ENCODE data around the gene EIF4EBP2.

EIF4EBP2 gene

DNA sequence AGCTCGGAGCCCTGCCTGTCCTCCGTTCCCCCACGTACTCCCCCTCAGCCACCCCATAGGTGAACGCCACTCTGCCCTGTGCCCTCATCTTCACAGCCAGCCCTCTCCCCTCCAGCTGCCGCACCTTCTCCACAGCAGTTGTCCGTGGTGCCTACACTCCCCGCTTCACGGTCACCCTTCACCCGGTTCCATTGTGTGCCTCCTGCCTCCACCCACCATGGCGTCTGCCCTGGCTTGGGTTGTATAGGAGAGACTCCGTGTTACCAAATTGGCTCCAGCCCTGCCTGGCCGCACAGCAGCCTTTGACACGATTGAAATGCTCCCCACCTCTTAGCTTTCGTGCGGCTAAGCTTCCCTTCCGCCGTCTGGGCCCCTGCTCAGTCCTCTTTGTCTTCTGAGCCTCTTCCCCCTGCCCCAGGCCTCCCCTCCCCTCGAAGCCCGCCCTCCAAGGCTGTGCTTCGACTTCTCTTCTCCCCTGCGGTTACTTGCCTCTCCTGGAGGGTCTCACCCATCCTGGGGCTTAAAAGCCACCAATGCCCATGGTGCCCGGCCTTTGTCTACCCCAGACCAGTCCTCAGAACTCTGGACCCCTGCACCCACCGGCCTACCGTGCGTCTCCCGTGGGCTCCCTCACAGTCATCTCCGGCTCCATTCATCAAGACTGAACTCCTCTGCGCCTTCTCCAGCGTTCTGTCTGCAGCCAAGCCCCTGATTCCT, 56.0 kb downstream of the EIF4EBP2 start:
- DNase-seq (ENCODE audit: low read depth in 2 of 2), result no peak

DNA sequence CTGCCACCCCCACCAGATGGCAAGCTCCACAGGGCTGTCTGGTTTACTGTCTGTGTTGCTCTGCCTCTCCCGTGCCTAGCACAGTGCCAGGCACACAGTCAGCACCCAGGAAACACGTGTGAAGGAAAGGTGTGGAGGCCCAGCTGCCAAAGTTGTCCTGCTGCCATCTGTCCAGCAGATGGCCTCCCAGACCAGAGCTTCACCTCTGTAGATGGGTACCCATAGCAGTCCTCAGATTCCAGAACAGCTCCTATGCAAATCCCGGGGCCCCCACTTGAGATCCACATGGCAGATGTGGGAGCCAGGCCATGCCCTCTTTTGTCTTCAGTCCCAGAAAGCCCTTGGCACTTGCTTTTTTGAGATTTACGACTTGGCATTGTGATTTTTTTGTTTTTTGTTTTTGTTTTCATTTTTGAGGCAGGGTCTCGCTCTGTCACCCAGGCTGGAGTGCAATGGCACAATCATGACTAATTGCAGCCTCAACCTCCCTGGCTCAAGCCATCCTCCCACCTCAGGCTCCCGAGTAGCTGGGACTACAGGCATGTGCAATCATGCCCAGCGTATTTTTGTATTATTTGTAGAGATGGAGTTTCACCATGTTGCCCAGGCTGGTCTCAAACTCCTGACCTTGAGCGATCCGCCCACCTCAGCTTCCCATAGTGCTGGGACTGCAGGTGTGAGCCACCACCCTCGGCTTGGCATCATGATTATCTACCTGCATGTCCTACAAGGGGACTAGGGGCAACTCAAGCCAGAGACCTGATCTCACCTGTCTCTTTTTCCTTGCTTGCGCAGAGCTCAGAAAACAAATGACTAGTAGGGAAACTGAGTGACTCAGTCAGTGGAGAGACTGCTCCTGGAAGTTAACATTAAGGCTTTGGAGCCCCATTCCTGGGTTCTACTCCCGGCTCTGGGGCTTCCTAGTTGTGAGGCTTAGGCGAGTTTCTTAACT, 57.7 kb downstream of the EIF4EBP2 start:
- no peak for DNase-seq (ENCODE audit: low read depth in 2 of 2)

DNA sequence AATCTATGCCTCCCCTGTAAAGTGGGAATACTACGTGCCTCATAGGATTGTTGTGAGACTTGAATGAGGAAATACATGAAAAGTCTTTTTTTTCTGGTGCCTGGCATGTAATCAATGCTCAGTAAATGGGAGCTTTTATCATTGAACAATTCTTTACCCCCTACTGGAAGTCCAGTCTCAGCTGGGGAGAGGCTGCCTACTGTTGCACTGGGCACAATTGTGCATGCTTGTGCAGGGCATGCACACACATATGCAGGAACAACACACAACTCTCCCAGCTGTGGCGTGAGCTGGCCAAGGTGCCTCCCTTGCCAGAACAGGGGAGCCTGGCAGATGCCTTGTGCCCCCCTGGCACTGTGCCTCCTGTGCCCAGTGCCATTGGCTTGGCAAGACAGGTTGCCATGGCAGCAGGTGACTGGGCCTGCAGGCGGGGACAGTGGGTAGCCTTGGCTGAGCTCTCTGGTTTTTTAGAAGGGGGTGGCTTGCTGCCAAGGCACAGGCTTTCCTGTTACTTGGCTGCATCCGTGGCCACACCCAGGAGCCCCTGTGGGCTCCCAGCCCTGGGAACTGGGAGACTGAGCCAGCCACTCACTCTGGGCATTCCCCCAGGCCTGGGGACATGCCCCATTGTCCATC, 58.5 kb downstream of the EIF4EBP2 start:
- no peak for DNase-seq (ENCODE audit: low read depth in 2 of 2)

DNA sequence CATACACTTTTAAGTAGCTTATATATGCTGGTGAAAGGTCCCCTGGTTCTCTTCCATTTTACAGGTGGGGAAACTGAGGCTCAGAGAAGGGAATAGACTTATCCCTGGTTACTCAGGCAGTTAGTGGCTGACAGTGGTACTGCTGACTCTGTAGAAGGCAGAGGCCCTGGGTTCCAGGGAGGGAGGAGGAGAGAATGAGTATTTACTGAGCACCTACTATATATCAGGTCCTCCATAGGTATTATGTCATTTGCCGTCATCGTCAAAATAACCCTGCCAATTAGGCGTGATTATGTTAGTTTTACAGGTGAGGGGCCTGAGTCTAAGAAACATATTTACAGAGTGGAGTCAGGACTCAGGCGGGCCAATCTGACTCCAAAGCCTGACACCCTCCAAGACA, 61.3 kb downstream of the EIF4EBP2 start:
- no peak for DNase-seq (ENCODE audit: low read depth in 2 of 2)

DNA sequence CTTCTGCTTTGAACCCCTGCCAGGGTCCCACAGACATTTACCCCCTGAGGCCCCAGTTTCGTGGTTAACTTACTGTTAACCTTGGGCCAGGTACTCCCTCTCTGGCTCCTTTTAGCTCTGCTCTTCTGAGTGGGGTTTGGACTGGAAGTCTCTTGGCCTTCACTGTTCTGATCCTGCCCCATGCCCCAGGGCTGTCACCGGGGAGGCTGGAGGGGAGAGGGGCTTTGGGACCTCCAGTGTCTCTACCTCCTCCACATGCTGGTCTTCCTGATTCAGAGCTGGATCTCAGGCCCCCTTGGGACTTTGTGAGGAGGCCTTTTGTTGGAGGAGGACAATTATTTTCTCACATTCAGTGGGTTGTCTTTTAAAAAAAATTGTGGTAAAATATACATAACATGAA, 61.9 kb downstream of the EIF4EBP2 start:
- no peak for DNase-seq (ENCODE audit: low read depth in 2 of 2)

DNA sequence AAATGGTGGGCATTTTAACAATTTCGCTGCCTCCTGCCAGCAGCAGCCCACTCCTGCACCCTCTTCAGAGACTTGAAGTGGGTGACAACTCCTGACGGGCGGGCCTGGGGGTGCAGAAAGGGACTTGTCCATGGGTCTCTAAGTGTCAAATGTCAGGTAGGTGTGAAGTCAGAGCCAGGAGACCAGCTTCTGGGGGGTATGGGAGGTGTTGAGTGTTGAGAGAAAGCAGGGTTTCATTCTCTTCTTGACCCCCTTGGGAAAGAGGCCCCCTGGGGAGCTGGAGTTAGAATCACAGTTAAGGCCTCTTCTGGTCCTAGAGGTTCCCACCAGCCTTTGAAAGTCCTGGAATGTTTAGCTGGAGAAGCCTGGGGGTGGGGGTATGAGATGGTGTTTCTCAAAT, 63.0 kb downstream of the EIF4EBP2 start:
- DNase-seq (ENCODE audit: low read depth in 2 of 2), result no peak

DNA sequence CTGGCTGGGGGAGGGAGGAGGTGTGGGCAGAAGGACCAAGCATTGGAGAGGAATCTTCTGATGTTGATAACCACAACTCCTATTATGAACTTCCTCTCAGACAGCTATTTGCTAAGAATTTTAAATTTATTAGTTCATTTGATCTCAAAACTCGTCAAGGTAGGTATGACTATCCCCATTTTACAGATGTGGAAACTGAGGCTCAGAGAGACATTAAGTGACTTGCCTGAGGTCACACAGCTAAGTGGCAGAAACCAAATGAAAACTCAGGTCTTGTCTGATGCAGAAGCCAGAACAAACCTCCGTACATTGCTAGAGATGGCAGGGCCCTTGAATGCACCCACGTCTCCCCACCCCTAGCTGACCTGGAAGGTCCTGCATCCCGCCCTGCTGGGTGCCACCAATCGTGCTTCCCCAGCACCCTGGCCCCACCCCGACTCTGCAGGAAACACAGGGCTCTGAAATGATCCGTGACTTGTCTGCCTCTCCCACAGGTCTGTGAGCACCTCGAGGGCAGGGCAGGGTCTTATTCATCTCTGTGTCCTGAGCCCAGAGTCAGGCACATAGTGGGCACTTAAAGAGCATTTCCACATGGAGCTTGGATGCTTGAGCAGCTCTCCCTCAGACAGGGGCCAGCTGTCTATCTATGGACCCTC, 69.0 kb downstream of the EIF4EBP2 start:
- no peak for DNase-seq (ENCODE audit: low read depth in 2 of 2)

DNA sequence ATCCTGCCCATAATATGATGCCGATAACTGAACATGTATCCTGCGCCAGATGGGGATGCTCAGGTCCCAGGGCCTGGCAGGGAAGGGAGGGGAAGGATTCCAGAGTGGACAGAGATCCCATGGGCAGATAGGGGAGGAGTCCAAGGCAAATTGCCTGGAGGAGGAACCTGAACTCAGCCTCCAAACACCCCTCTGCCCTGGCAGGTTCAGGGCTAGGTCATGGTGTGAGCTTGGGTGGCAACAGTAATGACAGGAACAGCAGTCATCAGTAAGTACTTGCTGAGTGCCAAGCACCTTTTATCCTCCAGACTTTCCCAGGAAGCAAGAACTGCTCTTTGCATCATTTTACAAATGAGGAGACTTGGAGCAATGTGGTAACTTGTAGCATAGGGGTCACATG, 70.8 kb downstream of the EIF4EBP2 start:
- no peak for DNase-seq (ENCODE audit: low read depth in 2 of 2)

DNA sequence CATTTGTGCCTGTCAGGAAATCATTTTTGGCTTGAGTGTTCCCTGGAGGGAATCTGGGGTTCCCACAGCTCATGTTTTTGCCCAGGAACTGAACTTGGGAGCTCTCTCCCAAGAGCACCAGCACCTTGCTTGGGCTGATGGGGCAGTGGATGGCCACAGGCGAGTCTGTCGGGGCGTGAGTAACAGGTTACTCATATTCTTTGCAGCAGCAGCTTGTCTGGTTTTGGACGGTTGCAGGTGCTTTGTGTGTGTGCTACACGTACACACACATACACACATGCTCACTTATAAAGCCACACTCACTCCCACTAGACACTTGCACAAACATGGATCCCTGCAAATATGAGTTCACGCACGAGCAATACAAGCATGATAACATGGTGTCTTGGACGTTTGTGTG, 71.7 kb downstream of the EIF4EBP2 start:
- DNase-seq (ENCODE audit: low read depth in 2 of 2), result no peak

DNA sequence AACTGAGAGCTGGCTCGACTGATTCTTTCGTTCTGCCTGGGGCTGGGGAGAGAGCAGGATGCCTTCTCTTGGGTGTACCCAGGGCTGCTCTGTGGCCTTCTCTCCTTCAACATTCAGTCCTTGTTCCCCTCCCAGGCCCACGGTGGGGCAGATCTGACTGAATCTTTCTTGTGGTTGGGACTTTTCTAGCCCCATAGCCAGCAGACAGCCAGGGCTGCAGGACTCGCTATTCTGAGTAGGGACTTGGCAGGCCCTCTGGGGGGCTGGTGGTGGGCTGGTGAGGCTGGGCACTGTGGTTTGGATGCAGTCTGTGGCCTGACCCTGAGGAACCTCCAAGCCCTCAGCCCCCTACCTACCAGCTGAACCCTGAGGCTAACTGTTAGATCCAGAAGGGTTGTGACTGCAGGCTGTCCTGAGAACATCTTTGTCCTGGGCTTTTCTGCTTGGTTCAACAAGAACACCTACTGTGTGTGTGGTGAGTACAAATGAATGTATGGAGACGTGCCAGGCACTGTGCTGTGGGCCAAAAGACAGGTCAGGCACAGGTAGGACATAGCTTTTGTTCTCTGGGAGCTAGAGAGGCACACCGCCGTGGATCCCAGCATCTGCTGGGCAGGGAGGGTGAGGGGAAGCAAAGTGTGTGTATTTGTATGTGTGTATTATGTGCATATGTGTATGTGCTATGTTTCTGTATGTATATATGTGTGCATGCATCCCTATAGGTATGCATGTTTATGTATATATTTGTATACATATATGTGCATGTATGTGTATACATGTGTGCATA, 72.5 kb downstream of the EIF4EBP2 start:
- DNase-seq (ENCODE audit: low read depth in 2 of 2), result no peak

DNA sequence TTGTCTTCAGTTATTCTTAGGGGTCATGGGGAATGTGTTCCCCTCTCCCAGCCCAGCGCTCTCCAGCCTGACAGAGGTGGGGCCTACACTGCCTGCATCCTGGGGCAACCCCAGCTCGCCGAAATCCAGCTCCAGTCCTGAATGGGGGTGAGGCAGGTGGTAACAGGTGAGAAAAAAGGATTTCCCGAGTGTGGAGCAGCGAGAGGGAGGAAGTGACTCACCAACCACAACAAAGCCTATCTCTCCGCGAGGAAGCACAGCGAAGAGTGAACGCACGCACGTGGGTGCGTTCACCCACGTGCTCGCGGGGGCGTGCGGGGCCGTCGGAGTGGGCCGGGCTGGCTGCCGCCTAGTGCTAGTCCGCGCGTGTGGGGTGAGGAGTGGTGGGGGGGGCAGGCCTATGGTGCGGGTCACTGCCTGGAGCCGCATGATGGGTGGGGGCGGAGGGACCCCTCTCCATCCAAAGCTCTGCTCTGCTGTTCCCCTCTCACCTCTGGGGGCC, 73.8 kb downstream of the EIF4EBP2 start:
- peak; percentile 43 to 52 for DNase-seq (ENCODE audit: low read depth in 2 of 2)
